Kidney (tissue), 14 donors: ENCODE measurements around the gene VLDLR. TPM values are rescaled to one million over a fixed set of nuclear protein-coding genes. Genes with fewer than 3 reads are reported as not detected.

Experiments used
- DNase-seq, 5 donors: peaks; one replicate each; pipeline ENCODE4 v3.0.0-alpha.2; 2013 to 2020
- FAIRE-seq: peaks from 2 replicates; lab custom pipeline; 2012; peaks lifted over from hg19 to GRCh38; lab: Jason Lieb, UNC
- H3K27ac ChIP-seq, 2 donors: one replicate each; pipeline ENCODE4 v1.7.0; 2013; ENCODE audit warnings: low read depth in 2 of 2, low read length in 2 of 2, inconsistent platforms in 1 of 2
- H3K27me3 ChIP-seq: one replicate; pipeline ENCODE4 v1.7.1; 2013; ENCODE audit warnings: low read length, inconsistent platforms; ENCODE audit not compliant: control insufficient read depth, insufficient read depth
- H3K36me3 ChIP-seq, 3 donors: one replicate each; pipeline versions ENCODE4 v1.7.0 to v1.7.1; 2013; ENCODE audit warnings: low read length in 3 of 3, control low read depth in 1 of 3, inconsistent platforms in 1 of 3; ENCODE audit not compliant: insufficient read depth in 3 of 3, control insufficient read depth in 2 of 3
- H3K4me1 ChIP-seq, 3 donors: one replicate each; pipeline versions ENCODE4 v1.7.0 to v1.7.1; 2013; ENCODE audit warnings: low read length in 3 of 3, inconsistent platforms in 1 of 3, low read depth in 1 of 3; ENCODE audit not compliant: control insufficient read depth in 2 of 3, insufficient read depth in 2 of 3
- H3K4me3 ChIP-seq, 3 donors: one replicate each; pipeline versions ENCODE4 v1.7.0 to v1.8.1; 2013; ENCODE audit warnings: low read length in 3 of 3, control low read depth in 1 of 3, inconsistent platforms in 1 of 3
- H3K9ac ChIP-seq, 3 donors: one replicate each; pipeline versions ENCODE4 v1.7.0 to v1.7.1; 2013; ENCODE audit warnings: low read length in 3 of 3, control low read depth in 1 of 3, inconsistent platforms in 1 of 3
- H3K9me3 ChIP-seq, 3 donors: one replicate each; pipeline versions ENCODE4 v1.7.0 to v1.7.1; 2013; ENCODE audit warnings: low read length in 3 of 3, control low read depth in 1 of 3, inconsistent platforms in 1 of 3; ENCODE audit not compliant: control insufficient read depth in 2 of 3, insufficient read depth in 1 of 3
- CTCF ChIP-seq: IDR thresholded peaks from 3 replicates; pipeline ENCODE4 v1.5.1; 2012; ENCODE audit warnings: mild to moderate bottlenecking, moderate library complexity, borderline replicate concordance; ENCODE audit not compliant: insufficient read depth; ENCODE audit errors: extremely low read depth
- intact Hi-C: fragments of 100-400 bp; cut with DNase I; formaldehyde crosslinking; loops from one replicate; pipeline ENCODE4 v1.11.1; 2022
- polyA plus RNA-seq: library from polyadenylated mRNA; stranded (reverse); fragments of 350-450 nt; fragmentation: Illumina TruSeq; extraction: RNeasy Lipid Tissue Mini Kit (QIAGEN cat#74804); gene quantifications from one replicate; pipeline ENCODE4 v1.2.3, GENCODE V29; 2014; ENCODE audit warnings: low read depth, low replicate concordance; ENCODE audit not compliant: insufficient read depth
- total RNA-seq: library from RNA; stranded (reverse); fragmentation: NEBNext Ultra II Directional; extraction: Animal tissue kit (Norgen Biotek cat#: 25700); gene quantifications from one replicate; pipeline ENCODE4 v1.2.1, GENCODE V29; 2021
- donor health status: control.
- donor health status: control.
- donor health status: control.
- donor health status: control.
- donor health status: control.
- donor health status: DM: yes; HTN: yes; CAD: no.
- donor health status: Normal renal cell carcinoma (clear cell type).

Gene VLDLR
- total and polyA plus RNA-seq, 2 donors from 2014 or later = 8.6 to 24.2 TPM

- Histone ChIP-seq H3K27me3 (no peaks in the 10 kb centered on the region), H3K4me1 (no peaks in the 10 kb centered on the region), H3K36me3 (no peaks in the 10 kb centered on the region), H3K9me3 (no peaks in the 10 kb centered on the region), H3K27ac (no peak overlapping the region), H3K9ac (no peak overlapping the region), H3K4me3 (no peak overlapping the region)
- DNase-seq (peak in 3 of 5 donors; percentile 26 to 83 (median 47)), FAIRE-seq (no peak)
- TF ChIP-seq CTCF = no peak
- intact Hi-C loops = no loop called here
Observed at GRCh38 chr9:2615497-2615896, 6.1 kb upstream of the VLDLR start.

- no peak for TF ChIP-seq CTCF
- FAIRE-seq = no peak
Observed at GRCh38 chr9:2616692-2617377, 4.8 kb upstream of the VLDLR start.

GRCh38 chr9:2618289-2618688 lies 3.3 kb upstream of the VLDLR start:
- Histone ChIP-seq H3K27ac (no peak overlapping the region), H3K9ac (no peak overlapping the region), H3K9me3 (no peaks in the 10 kb centered on the region), H3K4me1 (peaks cover 0 to 5% (median 0%) of the 10 kb centered on the region in 3 donors), H3K27me3 (no peaks in the 10 kb centered on the region), H3K4me3 (no peak overlapping the region), H3K36me3 (no peaks in the 10 kb centered on the region)
- intact Hi-C loops = no loop called here
- DNase-seq = no peak
- TF ChIP-seq CTCF = no peak
- FAIRE-seq = no peak

More at GRCh38 chr9:2616692-2617377, 4.8 kb upstream of the VLDLR start:
- H3K36me3 ChIP-seq = no peaks in the 10 kb centered on the region
- DNase-seq = no peak
- no peaks in the 10 kb centered on the region for H3K27me3 ChIP-seq
- intact Hi-C loops = no loop called here
- H3K4me1 ChIP-seq = peaks cover 0 to 3% (median 0%) of the 10 kb centered on the region in 3 donors
- no peak overlapping the region for H3K27ac ChIP-seq
- no peak overlapping the region for H3K4me3 ChIP-seq
- H3K9me3 ChIP-seq = no peaks in the 10 kb centered on the region
- no peak overlapping the region for H3K9ac ChIP-seq
